22Rv1 (cell line): ENCODE results near the gene SPRR4.

Experiments
- ZFX ChIP-seq: fragments of 450-650 bp; IDR thresholded peaks from 2 replicates; pipeline ENCODE4 v1.6.1; 2017; ENCODE audit warnings: antibody characterized with exemption, borderline replicate concordance
- TF ChIP-seq, protein P1 (sequence below): fragments of 450-650 bp; IDR thresholded peaks from 2 replicates; pipeline ENCODE4 v1.5.1; 2017; ENCODE audit warnings: mild to moderate bottlenecking

DNA sequence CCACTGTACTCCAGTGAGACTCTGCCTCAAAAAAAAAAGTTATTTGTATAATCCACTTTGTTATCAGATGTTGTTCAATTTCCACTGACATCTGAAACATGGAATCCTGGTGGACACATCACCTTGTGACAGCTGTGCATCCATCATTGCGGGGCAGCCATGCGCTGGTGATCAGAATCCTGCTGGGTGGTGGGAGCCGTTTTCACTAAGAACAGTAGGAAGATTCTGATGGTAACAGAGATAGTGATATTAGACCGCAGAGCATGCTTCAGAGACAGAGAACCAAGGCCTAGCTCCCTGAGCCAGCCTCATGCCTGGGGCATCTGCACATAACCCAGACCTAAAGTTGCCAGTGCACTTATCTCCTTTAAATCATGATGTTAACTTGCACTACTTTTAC is 28.0 kb downstream of the SPRR4 start:
- TF ChIP-seq, protein P1, sequence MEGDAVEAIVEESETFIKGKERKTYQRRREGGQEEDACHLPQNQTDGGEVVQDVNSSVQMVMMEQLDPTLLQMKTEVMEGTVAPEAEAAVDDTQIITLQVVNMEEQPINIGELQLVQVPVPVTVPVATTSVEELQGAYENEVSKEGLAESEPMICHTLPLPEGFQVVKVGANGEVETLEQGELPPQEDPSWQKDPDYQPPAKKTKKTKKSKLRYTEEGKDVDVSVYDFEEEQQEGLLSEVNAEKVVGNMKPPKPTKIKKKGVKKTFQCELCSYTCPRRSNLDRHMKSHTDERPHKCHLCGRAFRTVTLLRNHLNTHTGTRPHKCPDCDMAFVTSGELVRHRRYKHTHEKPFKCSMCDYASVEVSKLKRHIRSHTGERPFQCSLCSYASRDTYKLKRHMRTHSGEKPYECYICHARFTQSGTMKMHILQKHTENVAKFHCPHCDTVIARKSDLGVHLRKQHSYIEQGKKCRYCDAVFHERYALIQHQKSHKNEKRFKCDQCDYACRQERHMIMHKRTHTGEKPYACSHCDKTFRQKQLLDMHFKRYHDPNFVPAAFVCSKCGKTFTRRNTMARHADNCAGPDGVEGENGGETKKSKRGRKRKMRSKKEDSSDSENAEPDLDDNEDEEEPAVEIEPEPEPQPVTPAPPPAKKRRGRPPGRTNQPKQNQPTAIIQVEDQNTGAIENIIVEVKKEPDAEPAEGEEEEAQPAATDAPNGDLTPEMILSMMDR = no peak
- TF ChIP-seq ZFX = no peak
